HL-60 (cell line): ENCODE results near the gene TTC4.

Source experiments
- DNase-seq, 2 experiments: peaks; one replicate each; pipeline ENCODE4 v3.0.0-alpha.2; 2010 to 2020; ENCODE audit warnings: low read depth in 1 of 2, low spot score in 1 of 2
- H3K27ac ChIP-seq: fragments of 250-450 bp; sonication (Bioruptor Pico); replicated peaks from 2 replicates; pipeline ENCODE4 v1.5.1; 2020; ENCODE audit warnings: mild to moderate bottlenecking, moderate library complexity
- H3K27me3 ChIP-seq: fragments of 250-450 bp; sonication (Bioruptor Pico); 2 replicates; pipeline ENCODE4 v1.5.1; 2021; ENCODE audit warnings: mild to moderate bottlenecking, moderate library complexity; ENCODE audit not compliant: insufficient read depth, poor library complexity, severe bottlenecking
- H3K4me3 ChIP-seq: replicated peaks from 2 replicates; pipeline ENCODE4 v1.5.1; 2011; ENCODE audit warnings: mild to moderate bottlenecking, control low read depth, low read length; ENCODE audit not compliant: insufficient read depth
- GABPA ChIP-seq: IDR thresholded peaks from 2 replicates; pipeline ENCODE4 v1.6.1; 2012; ENCODE audit warnings: low read depth
- POLR2AphosphoS5 ChIP-seq: IDR thresholded peaks from 2 replicates; pipeline ENCODE4 v1.6.1; 2012; ENCODE audit warnings: low read depth
- SPI1 ChIP-seq: IDR thresholded peaks from 2 replicates; pipeline ENCODE4 v1.6.1; 2012; ENCODE audit warnings: low read depth, mild to moderate bottlenecking, borderline replicate concordance
- TF ChIP-seq, protein P1 (sequence below): IDR thresholded peaks from 2 replicates; pipeline ENCODE4 v1.6.1; 2012; ENCODE audit warnings: low read depth; ENCODE audit not compliant: insufficient replicate concordance
- TF ChIP-seq, protein P2 (sequence below): IDR thresholded peaks from one replicate; pipeline ENCODE4 v1.5.1; 2011; ENCODE audit warnings: low read length, control low read depth, inconsistent platforms; ENCODE audit not compliant: insufficient read depth

Gene TTC4

DNA sequence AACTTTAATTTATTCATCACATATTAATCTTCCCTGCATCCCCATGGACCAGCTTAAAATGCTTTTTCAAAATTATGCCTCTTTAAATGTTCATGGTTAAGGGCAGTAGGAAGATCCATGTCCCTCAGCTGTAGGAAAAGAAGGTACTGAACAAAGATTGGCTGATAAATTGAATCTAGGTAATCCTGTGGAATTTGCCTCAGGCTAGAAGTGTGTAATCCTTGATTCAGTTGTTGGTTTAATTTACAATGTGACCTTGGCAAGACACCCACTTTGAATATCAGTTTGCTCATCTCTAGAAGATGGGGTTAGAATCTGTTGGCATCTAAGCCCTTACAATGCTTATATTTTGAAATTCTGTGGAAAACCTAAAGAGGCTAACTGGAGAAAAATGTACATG lies 6.1 kb downstream of the TTC4 start:
- Histone ChIP-seq H3K4me3 (no peak overlapping the region), H3K27me3 (no peaks in the 10 kb centered on the region), H3K27ac (no peak overlapping the region)
- no peak for DNase-seq
- TF ChIP-seq SPI1 = no peak
- TF ChIP-seq GABPA = no peak
- TF ChIP-seq, protein P1, sequence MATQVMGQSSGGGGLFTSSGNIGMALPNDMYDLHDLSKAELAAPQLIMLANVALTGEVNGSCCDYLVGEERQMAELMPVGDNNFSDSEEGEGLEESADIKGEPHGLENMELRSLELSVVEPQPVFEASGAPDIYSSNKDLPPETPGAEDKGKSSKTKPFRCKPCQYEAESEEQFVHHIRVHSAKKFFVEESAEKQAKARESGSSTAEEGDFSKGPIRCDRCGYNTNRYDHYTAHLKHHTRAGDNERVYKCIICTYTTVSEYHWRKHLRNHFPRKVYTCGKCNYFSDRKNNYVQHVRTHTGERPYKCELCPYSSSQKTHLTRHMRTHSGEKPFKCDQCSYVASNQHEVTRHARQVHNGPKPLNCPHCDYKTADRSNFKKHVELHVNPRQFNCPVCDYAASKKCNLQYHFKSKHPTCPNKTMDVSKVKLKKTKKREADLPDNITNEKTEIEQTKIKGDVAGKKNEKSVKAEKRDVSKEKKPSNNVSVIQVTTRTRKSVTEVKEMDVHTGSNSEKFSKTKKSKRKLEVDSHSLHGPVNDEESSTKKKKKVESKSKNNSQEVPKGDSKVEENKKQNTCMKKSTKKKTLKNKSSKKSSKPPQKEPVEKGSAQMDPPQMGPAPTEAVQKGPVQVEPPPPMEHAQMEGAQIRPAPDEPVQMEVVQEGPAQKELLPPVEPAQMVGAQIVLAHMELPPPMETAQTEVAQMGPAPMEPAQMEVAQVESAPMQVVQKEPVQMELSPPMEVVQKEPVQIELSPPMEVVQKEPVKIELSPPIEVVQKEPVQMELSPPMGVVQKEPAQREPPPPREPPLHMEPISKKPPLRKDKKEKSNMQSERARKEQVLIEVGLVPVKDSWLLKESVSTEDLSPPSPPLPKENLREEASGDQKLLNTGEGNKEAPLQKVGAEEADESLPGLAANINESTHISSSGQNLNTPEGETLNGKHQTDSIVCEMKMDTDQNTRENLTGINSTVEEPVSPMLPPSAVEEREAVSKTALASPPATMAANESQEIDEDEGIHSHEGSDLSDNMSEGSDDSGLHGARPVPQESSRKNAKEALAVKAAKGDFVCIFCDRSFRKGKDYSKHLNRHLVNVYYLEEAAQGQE = no peak
- TF ChIP-seq, protein P2, sequence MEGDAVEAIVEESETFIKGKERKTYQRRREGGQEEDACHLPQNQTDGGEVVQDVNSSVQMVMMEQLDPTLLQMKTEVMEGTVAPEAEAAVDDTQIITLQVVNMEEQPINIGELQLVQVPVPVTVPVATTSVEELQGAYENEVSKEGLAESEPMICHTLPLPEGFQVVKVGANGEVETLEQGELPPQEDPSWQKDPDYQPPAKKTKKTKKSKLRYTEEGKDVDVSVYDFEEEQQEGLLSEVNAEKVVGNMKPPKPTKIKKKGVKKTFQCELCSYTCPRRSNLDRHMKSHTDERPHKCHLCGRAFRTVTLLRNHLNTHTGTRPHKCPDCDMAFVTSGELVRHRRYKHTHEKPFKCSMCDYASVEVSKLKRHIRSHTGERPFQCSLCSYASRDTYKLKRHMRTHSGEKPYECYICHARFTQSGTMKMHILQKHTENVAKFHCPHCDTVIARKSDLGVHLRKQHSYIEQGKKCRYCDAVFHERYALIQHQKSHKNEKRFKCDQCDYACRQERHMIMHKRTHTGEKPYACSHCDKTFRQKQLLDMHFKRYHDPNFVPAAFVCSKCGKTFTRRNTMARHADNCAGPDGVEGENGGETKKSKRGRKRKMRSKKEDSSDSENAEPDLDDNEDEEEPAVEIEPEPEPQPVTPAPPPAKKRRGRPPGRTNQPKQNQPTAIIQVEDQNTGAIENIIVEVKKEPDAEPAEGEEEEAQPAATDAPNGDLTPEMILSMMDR = no peak
- TF ChIP-seq POLR2AphosphoS5 = no peak

DNA sequence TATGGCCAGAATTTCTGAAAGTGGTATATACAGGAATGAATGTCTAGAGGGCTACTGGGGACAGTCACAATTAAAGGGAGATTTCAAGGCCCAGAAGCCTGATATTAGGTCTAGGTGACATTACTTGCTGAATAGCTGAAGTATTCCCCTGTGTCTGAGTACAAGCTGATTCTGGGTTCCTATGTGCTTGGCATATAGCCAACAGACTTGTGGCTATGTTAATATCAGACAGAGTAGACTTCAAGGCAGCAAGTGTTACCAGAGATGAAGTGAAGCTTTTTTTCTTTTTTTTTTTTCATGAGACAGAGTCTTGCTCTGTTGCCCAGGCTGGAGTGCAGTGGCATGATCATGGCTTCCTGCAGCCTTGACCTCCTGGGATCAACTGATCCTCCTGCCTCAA lies 8.3 kb downstream of the TTC4 start:
- TF ChIP-seq, protein P1 = no peak
- no peak for TF ChIP-seq POLR2AphosphoS5
- no peak for TF ChIP-seq GABPA
- TF ChIP-seq, protein P2 = no peak
- TF ChIP-seq SPI1 = no peak
- DNase-seq = no peak

DNA sequence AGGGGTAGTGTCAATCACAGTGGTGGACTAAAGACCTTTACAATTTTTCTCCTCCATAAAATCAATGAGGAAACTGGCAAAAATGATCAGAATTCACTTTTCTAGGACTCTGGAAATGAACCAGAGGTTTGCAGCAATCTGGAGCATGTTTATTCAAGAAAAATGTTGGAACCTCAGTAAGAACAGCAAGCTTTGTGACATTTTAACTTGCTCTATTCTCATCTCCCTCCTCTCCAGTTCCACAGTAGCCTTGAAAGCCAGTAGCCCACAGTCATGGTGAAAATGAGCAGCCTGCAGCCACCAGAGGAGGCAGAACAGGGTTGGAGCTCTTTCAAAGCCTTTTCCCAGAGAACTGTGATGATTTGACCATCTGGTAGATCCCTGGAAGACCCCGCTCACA lies 9.1 kb downstream of the TTC4 start:
- no peak for DNase-seq
- Histone ChIP-seq H3K27ac (no peak overlapping the region), H3K4me3 (no peak overlapping the region), H3K27me3 (no peaks in the 10 kb centered on the region)
- TF ChIP-seq POLR2AphosphoS5 = no peak
- no peak for TF ChIP-seq GABPA
- TF ChIP-seq SPI1 = no peak
- TF ChIP-seq, protein P2 = no peak
- TF ChIP-seq, protein P1 = no peak

More for the DNA sequence above, 8.3 kb downstream of the TTC4 start:
- H3K27ac ChIP-seq = no peak overlapping the region
- H3K27me3 ChIP-seq = no peaks in the 10 kb centered on the region
- H3K4me3 ChIP-seq = no peak overlapping the region
